ENCODE results near the gene NT5DC1.

Gene NT5DC1

DNA sequence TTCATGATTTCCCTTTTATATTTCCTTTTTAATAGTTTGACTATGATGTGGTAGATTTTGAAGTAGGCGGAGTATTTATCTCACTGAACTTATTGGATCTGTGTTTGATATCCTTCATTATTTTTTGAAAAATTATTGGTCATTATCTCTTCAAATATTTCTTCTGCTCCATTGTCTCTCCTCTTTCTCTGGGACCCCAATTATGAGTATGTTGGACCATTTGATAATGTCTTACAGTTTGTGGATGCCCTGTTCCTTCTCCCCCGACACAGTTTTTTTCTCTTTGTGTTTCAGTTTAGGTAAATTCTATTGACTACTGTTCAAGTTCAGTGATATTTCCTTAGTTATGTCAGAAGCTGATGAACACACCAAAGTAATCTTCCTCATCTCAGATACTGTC, 74.7 kb downstream of the NT5DC1 start:
- peaks cover 29% of the 10 kb centered on the region for H3K36me3 Mint-ChIP-seq (ENCODE audit: low read depth)
- no peaks in the 10 kb centered on the region for H3K27me3 Mint-ChIP-seq
- no peaks in the 10 kb centered on the region for H3K4me1 Mint-ChIP-seq (ENCODE audit: low read depth)
- no peak overlapping the region for H3K4me3 Mint-ChIP-seq
- no peak overlapping the region for H3K27ac Mint-ChIP-seq
- H3K9me3 Mint-ChIP-seq: peaks cover 16% of the 10 kb centered on the region

DNA sequence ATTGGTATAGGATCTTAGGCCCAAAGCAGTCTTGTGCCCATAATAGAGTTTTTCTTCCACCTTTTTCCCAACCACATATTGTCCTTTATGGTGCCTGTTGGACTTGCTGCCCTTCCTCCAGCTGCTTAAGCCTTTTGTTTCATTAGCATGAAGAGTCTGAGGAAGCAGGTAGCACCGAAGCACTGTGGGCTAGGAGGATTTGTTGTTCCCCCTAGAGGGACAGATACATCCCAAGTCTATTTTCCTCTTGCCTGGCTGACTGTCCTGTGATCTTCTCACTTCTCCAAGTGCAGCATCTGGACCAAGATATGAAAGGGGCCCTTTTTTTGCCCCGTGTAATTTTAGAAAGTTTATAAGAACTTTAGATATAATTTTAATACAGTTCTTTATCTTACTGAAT, 75.9 kb downstream of the NT5DC1 start:
- H3K36me3 Mint-ChIP-seq (ENCODE audit: low read depth): peaks cover 25% of the 10 kb centered on the region
- H3K9me3 Mint-ChIP-seq: peaks cover 16% of the 10 kb centered on the region
- no peaks in the 10 kb centered on the region for H3K27me3 Mint-ChIP-seq
- no peak overlapping the region for H3K4me3 Mint-ChIP-seq
- no peaks in the 10 kb centered on the region for H3K4me1 Mint-ChIP-seq (ENCODE audit: low read depth)
- no peak overlapping the region for H3K27ac Mint-ChIP-seq

DNA sequence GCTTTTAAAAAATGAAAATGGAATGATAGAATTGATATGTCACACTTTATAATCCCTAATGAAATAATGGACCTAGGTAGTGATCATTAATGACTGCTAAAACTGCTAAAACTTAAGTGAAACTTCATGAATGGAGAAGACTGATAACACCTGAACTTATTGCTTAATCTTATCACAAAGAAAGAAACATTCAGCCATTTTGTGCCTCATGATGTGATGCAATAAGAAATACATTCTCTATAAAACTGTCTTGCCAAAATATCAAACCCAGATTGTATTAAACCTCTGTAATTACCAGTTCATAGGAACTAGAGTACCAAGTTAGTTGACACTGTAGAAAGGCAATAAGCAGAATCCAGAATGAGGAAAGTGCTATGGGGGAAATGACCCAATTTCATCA, 79.7 kb downstream of the NT5DC1 start:
- Mint-ChIP-seq H3K27me3 (no peaks in the 10 kb centered on the region), H3K36me3 (ENCODE audit: low read depth) (peaks cover 20% of the 10 kb centered on the region), H3K9me3 (peaks cover 5% of the 10 kb centered on the region), H3K27ac (no peak overlapping the region), H3K4me1 (ENCODE audit: low read depth) (no peaks in the 10 kb centered on the region), H3K4me3 (no peak overlapping the region)

DNA sequence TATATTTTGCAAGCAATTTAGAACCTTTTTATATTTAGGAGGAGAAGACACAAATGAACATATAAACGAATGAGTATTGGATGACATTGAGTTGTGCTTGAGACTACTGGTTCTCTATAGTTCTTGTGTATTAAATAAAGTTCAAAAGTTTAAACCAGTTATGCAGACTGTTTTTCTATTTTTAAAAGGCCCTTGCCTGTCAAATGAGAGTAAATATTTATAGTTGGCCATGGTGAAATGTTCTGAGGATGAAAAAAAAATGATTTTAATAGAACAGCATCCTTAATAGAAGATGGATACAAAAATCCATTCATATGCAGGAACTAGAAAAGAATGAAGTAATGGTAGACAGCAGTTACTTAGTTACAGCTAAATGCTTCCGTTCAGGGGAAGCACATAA, 88.8 kb downstream of the NT5DC1 start:
- no peaks in the 10 kb centered on the region for H3K27me3 Mint-ChIP-seq
- peaks cover 19% of the 10 kb centered on the region for H3K36me3 Mint-ChIP-seq (ENCODE audit: low read depth)
- H3K4me1 Mint-ChIP-seq (ENCODE audit: low read depth): peaks cover 3% of the 10 kb centered on the region
- H3K27ac Mint-ChIP-seq: no peak overlapping the region
- H3K4me3 Mint-ChIP-seq: no peak overlapping the region
- H3K9me3 Mint-ChIP-seq: no peaks in the 10 kb centered on the region

DNA sequence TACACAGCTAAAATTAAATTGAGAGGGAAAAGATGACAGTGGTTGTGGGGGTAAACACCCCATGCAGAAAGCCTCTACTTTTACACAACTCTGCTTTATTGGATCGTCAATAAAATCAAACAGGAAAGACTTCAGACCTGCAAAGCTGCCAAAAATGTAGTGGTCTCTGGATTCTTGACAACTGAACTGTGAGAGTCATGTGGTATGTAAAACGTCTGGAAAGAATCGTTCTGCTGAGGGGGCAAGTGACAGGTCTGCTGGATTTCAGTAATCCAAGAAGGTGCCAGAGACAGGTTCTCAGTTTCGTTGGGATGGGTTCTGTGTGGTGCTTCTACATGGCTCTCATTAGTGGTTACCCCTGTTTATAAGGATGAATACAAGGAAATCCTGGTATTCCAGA, 89.9 kb downstream of the NT5DC1 start:
- H3K4me3 Mint-ChIP-seq: no peak overlapping the region
- H3K9me3 Mint-ChIP-seq: no peaks in the 10 kb centered on the region
- peaks cover 14% of the 10 kb centered on the region for H3K36me3 Mint-ChIP-seq (ENCODE audit: low read depth)
- H3K27me3 Mint-ChIP-seq: no peaks in the 10 kb centered on the region
- H3K27ac Mint-ChIP-seq: no peak overlapping the region
- H3K4me1 Mint-ChIP-seq (ENCODE audit: low read depth): peaks cover 3% of the 10 kb centered on the region

DNA sequence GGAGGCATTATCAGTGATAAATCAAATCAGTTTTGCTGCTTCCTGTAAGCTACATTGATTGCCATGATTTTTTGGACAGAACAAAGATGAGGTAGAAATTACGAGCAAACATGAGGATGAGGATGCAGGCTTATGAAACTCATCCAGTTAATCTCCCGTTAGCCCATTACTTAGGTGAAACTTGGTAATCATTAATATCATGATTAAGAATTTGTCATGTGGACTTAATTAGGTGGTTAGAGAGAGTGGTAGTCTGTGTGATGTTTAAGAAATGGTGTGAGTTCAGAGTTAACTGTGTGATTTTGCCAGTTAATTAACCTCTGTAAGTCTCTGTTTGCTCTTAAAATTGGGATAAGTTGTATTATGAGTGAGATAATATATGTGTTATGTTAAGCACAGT, 91.2 kb downstream of the NT5DC1 start:
- Mint-ChIP-seq H3K9me3 (no peaks in the 10 kb centered on the region), H3K27me3 (no peaks in the 10 kb centered on the region), H3K36me3 (ENCODE audit: low read depth) (peaks cover 8% of the 10 kb centered on the region), H3K4me1 (ENCODE audit: low read depth) (peaks cover 3% of the 10 kb centered on the region), H3K4me3 (no peak overlapping the region), H3K27ac (no peak overlapping the region)

DNA sequence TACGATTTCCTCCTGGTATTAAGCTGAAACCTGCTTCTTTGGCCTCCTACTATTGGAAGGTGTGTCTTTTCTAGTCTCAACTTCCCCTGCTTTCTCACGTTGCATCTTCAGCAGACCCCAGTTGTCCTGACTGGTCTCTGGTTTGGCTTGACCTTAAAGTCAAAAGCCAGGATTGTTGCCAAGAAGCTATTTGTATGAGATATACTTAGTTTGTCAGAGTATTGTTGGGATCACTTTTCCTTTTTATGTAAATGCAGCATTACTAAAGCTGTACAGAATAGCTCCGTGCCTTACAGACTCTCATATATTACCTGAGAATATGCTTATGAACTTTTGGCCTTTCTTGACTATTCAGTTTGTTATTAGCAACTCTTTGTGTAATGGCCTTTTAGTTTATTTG, 92.1 kb downstream of the NT5DC1 start:
- Mint-ChIP-seq H3K4me1 (ENCODE audit: low read depth) (peaks cover 3% of the 10 kb centered on the region), H3K36me3 (ENCODE audit: low read depth) (peaks cover 12% of the 10 kb centered on the region), H3K4me3 (no peak overlapping the region), H3K27ac (no peak overlapping the region), H3K9me3 (no peaks in the 10 kb centered on the region), H3K27me3 (no peaks in the 10 kb centered on the region)

DNA sequence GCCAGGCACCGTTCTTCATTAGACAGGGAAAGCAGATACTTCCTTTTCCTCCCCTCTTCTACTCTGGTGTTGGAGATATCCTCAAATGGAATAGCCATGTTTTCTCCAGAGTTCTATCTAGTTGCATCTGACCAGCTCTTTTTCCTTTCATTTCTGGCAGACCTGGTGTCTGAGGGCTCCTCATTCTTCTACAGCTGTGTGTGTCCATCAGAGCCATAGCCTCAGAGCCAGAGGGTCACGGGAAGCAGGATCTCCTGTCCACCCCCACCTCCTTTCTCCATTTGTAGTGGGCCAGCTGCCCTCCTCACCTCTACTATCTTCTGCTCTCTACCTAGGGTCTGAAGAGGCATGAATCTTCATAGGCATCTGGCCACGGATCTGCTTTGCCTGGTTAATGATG, 96.2 kb downstream of the NT5DC1 start:
- H3K9me3 Mint-ChIP-seq: no peaks in the 10 kb centered on the region
- H3K27ac Mint-ChIP-seq: no peak overlapping the region
- H3K4me3 Mint-ChIP-seq: no peak overlapping the region
- no peaks in the 10 kb centered on the region for H3K27me3 Mint-ChIP-seq
- peaks cover 8% of the 10 kb centered on the region for H3K36me3 Mint-ChIP-seq (ENCODE audit: low read depth)
- peaks cover 3% of the 10 kb centered on the region for H3K4me1 Mint-ChIP-seq (ENCODE audit: low read depth)

DNA sequence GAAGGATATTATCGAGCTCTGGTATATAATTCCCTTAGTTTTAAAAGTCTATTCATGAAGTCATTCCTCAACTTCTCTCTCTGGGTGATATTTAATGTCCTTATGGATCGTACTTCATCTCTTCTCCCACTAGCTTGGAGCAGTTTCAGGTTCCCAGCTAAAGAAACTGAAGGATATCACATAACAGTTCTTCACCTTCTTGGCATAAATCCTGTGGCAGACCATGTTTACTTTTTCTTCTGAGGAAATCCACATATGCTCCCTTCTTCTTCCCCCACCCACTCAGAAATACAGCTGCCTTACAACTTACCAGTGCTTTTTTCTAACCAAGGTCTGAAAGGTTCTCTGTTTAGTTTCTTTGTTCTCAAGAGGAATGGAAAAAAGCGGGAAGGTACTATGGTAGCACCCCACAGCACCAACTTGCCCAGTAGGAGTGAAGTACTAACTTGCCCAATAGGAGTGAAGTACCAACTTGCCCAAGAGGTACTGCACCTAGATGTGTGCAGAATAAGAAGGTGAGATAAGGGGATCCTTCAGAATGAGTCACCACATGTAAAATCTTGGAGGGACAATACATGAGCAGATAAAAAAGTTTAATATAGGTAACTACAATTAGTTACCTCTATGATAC, 100.1 kb downstream of the NT5DC1 start:
- H3K9me3 Mint-ChIP-seq: no peaks in the 10 kb centered on the region
- no peak overlapping the region for H3K4me3 Mint-ChIP-seq
- peaks cover 8% of the 10 kb centered on the region for H3K36me3 Mint-ChIP-seq (ENCODE audit: low read depth)
- H3K27me3 Mint-ChIP-seq: no peaks in the 10 kb centered on the region
- no peak overlapping the region for H3K27ac Mint-ChIP-seq
- peaks cover 3% of the 10 kb centered on the region for H3K4me1 Mint-ChIP-seq (ENCODE audit: low read depth)

DNA sequence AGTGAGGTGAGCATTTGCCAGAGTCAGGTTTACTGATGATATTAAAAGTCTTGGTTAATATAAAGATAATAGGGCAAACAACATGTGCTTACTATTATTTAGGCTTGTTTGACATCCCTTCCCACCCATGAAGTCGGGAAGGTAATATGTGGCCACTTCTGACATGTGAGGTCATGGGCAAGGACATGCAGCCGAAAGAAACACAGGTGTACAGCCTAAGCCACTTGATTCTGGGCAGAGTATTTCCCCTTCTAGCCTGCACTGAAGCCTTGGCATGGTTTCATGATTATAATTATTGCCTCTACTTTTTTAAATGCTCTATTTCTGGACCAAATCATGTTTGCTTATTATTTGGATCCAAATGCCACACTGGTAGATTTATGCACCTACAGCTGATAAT, 100.9 kb downstream of the NT5DC1 start:
- H3K4me1 Mint-ChIP-seq (ENCODE audit: low read depth): no peaks in the 10 kb centered on the region
- peaks cover 8% of the 10 kb centered on the region for H3K36me3 Mint-ChIP-seq (ENCODE audit: low read depth)
- no peaks in the 10 kb centered on the region for H3K27me3 Mint-ChIP-seq
- no peaks in the 10 kb centered on the region for H3K9me3 Mint-ChIP-seq
- H3K27ac Mint-ChIP-seq: no peak overlapping the region
- H3K4me3 Mint-ChIP-seq: no peak overlapping the region

DNA sequence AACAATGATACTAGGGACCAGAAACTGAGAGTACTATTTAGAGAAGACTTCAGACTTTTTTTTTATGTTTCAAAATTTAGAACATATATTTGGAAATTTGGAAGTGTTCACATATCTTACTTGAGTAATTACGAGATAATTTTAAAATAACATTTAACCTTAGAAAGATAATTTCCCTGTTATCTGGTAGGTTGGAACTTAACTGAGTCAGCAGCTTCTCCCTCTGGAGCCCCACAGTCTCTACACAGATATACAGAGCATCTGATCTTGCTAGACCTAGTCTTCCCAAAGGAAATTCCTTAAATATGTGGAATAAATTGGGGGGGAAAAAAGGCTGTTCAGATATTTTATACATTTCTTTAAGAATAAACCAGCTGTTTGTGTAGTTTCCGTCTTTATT, 104.6 kb downstream of the NT5DC1 start:
- no peaks in the 10 kb centered on the region for H3K36me3 Mint-ChIP-seq (ENCODE audit: low read depth)
- no peak overlapping the region for H3K4me3 Mint-ChIP-seq
- H3K4me1 Mint-ChIP-seq (ENCODE audit: low read depth): no peaks in the 10 kb centered on the region
- H3K27me3 Mint-ChIP-seq: no peaks in the 10 kb centered on the region
- no peak overlapping the region for H3K27ac Mint-ChIP-seq
- H3K9me3 Mint-ChIP-seq: no peaks in the 10 kb centered on the region

DNA sequence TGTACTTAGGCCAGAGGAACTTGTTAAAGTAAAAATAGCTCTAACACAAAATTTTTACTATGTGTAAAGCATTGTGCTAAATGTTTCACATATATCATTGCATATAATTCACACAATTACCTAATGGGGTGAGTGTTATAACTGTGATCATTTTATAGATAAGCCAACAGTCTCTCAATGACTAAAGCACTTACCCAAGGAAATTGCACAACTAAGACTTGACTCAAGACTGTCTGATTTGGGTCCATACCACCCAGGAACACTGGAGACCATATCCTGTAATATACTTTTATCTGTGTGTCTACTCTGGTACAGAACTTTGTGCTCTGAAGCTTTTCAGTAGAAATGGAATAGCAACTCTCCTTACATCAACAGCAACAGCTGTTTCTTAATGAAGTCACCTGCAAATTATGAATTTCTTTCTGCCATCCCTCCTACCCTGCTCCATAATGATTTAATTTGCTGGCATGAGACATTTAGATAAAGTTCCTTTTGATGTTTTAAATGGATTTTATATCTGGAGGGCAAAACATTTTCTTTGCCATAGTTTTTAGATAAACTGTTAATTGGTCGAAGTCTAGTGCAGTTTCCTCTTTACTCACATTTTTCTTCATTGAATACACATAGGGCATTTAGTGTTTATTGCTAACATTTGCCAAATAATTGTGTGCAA, 105.7 kb downstream of the NT5DC1 start:
- Mint-ChIP-seq H3K27ac (no peak overlapping the region), H3K4me1 (ENCODE audit: low read depth) (no peaks in the 10 kb centered on the region), H3K36me3 (ENCODE audit: low read depth) (no peaks in the 10 kb centered on the region), H3K9me3 (no peaks in the 10 kb centered on the region), H3K4me3 (no peak overlapping the region), H3K27me3 (no peaks in the 10 kb centered on the region)

DNA sequence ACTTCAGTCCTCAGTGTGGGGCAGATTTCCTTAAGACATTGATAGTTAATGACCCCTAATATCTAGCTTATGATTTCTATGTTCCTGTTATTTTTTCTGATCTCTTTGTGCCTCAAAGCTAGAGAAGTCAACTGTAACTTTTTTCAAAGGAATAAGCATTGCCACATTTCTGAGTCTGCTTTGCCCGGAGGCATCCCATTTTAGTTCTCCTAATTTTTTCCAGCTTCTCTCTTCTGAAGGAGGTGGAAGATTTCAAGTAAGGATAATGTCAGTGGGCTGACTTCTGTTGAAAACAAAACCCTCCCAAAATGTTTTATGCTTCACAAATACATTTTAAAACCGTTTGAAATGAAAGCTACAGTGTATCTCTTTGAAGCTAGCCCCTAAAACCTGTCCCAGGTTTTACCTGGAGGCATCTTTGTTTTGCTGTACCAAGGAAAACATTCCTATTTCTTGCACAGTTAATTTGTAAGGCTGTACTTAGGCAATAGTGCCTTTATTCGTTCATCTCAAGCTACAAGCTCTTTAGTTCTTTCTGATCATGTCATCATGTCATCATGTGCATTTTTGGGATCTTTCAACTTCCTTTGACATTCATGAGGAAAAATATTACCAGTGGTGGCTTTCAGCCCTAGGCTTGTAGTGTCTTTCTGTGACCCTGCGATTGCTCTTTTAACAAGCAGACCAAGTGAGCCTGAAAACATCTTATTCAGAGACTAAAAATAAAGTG, 107.6 kb downstream of the NT5DC1 start:
- no peak overlapping the region for H3K27ac Mint-ChIP-seq

DNA sequence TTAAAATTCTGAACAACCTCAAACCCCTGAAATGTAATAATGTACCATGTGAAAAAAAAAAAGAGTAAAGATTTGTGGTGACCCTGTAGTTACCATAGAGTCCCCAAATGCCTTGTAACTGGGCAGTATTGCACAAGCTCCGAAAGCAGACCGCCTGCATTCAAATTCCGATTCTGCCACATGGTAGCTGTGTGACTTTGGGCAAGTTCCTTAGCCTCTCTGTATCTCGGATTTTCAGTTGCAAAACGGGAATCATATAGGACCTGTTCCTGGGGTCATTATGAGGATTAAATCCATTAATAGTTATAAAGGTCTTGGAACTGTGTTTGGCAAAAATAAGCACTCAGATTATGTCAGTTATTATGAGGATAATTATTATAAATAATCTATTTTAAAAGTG, 109.7 kb downstream of the NT5DC1 start:
- no peak overlapping the region for H3K4me3 Mint-ChIP-seq
- H3K27me3 Mint-ChIP-seq: no peaks in the 10 kb centered on the region
- H3K9me3 Mint-ChIP-seq: no peaks in the 10 kb centered on the region
- H3K27ac Mint-ChIP-seq: no peak overlapping the region
- H3K36me3 Mint-ChIP-seq (ENCODE audit: low read depth): no peaks in the 10 kb centered on the region
- H3K4me1 Mint-ChIP-seq (ENCODE audit: low read depth): no peaks in the 10 kb centered on the region

More for the DNA sequence above, 107.6 kb downstream of the NT5DC1 start:
- no peaks in the 10 kb centered on the region for H3K27me3 Mint-ChIP-seq
- H3K4me1 Mint-ChIP-seq (ENCODE audit: low read depth): no peaks in the 10 kb centered on the region
- H3K9me3 Mint-ChIP-seq: no peaks in the 10 kb centered on the region
- H3K36me3 Mint-ChIP-seq (ENCODE audit: low read depth): no peaks in the 10 kb centered on the region
- H3K4me3 Mint-ChIP-seq: no peak overlapping the region

DNA sequence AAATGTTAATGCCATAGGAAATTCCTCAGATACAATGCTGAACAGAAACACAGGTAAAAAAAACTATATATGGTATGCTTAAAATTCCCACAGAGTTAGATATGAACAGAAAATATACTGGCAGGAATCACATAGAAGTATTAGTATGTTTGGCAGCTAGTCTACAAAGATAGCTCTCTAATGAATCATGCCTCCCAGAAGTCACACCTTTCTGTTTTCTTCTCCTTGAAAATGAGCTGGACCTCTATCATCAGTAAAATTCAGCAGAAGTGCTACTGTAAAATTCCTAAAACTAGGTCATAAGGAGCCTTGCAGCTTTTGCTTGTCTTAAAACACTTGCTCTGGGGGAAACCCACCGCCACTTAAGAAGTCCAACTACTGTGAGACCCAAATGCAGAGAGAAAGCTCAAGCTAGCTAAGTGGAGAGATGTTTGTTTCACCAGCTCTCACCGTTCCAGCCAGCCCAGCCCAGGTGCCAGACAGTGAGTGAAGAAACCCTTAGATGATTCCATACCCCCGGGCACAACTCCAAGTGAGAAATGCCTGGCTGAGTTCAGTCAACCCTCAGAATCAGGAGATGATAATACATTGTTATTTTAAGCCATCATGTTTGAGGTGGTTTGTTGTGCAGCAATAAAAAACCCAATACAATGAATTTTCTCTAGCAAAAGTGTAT, 110.2 kb downstream of the NT5DC1 start:
- Mint-ChIP-seq H3K36me3 (ENCODE audit: low read depth) (no peaks in the 10 kb centered on the region), H3K9me3 (no peaks in the 10 kb centered on the region), H3K4me1 (ENCODE audit: low read depth) (no peaks in the 10 kb centered on the region), H3K4me3 (no peak overlapping the region), H3K27ac (no peak overlapping the region), H3K27me3 (no peaks in the 10 kb centered on the region)

All from stimulated activated naive CD8-positive, alpha-beta T cell treated with anti-CD3 and anti-CD28 coated beads, Interleukin-15, Interleukin-2, amounts not matched to agents 100 ng/mL and 50 ng/mL, for 24 hours (primary cell).